ENCODE results near the gene NACC2. TPM values are rescaled to one million over a fixed set of nuclear protein-coding genes. Genes with fewer than 3 reads are reported as not detected.

NACC2 gene
- total and polyA plus RNA-seq, 2 of the 8 experiments (the other 6 are each of a cell fraction or from before 2014, with no cell fraction given): 8.3 to 14.0 TPM

GRCh38 chr9:136024696-136025316, 70.3 kb downstream of the NACC2 start:
- no peak overlapping the region for H2AFZ ChIP-seq (ENCODE audit: low read length)
- no peak overlapping the region for H4K5ac ChIP-seq (ENCODE audit: insufficient read length, low read depth, low read length)
- H3K4me1 ChIP-seq (replicated peaks in 1 of 4; ENCODE audit: control insufficient read depth in 3 of 4, insufficient read depth in 4 of 4, low read length in 3 of 4): peaks cover 4 to 18% (median 13%) of the 10 kb centered on the region in 4 experiments; a peak in 6 of 7 replicates
- H3K27me3 ChIP-seq (replicated peaks in 1 of 4; ENCODE audit: control insufficient read depth in 3 of 4, extremely low read depth in 1 of 4, insufficient read depth in 3 of 4, low read length in 3 of 4): no peaks in the 10 kb centered on the region; a peak in 1 of 7 replicates
- H3K9me3 ChIP-seq (ENCODE audit: insufficient read depth in 2 of 2, low read depth in 1 of 2, low read length in 1 of 2): peaks cover 2 to 12% of the 10 kb centered on the region in 2 experiments; a peak in 1 of 4 replicates
- H2BK12ac ChIP-seq (ENCODE audit: low read depth, low read length): no peak overlapping the region
- H3K4ac ChIP-seq (replicated peaks; ENCODE audit: insufficient read length, low read depth, low read length): no peak overlapping the region
- H2AK5ac ChIP-seq (ENCODE audit: low read depth, low read length): no peak overlapping the region; the same call in 1 of the 2 replicates
- ChIA-PET POLR2A (ENCODE audit: partially characterized antibody) (interaction anchor here (0.6 to 0.9 kb wide), 2 partner anchors 9 to 27 kb away, joined by 3 read pairs; no protein-coding TSS in a partner anchor), CTCF (ENCODE audit: partially characterized antibody) (no interaction called here)
- no peak overlapping the region for H2BK5ac ChIP-seq (ENCODE audit: low read depth, low read length)
- H3K4me3 ChIP-seq (ENCODE audit: extremely low read depth in 1 of 4, insufficient read depth in 2 of 4, low read depth in 3 of 4, low read length in 4 of 4): no peak overlapping the region
- peaks cover 0 to 3% (median 0%) of the 10 kb centered on the region in 4 experiments; a peak in 2 of 8 replicates for H3K36me3 ChIP-seq (ENCODE audit: control insufficient read depth in 2 of 4, insufficient read depth in 4 of 4, low read length in 3 of 4)
- FAIRE-seq (no peak), DNase-seq (ENCODE audit: low read depth in 1 of 2, low spot score in 2 of 2) (no peak)
- H2BK120ac ChIP-seq (replicated peaks; ENCODE audit: low read depth, low read length): no peak overlapping the region
- H2BK15ac ChIP-seq (ENCODE audit: low read length): no peak overlapping the region
- H3K79me1 ChIP-seq (ENCODE audit: low read depth, low read length): peaks cover 14% of the 10 kb centered on the region
- H3K27ac ChIP-seq (ENCODE audit: low read depth, low read length): no peak overlapping the region
- no peak overlapping the region for H3K9ac ChIP-seq (replicated peaks in 1 of 4; ENCODE audit: extremely low read depth in 1 of 4, low read depth in 3 of 4, low read length in 3 of 4)
- H4K91ac ChIP-seq (replicated peaks; ENCODE audit: insufficient read length, low read length): no peak overlapping the region
- peaks cover 0 to 4% of the 10 kb centered on the region in 2 experiments; a peak in 3 of 4 replicates for H3K79me2 ChIP-seq (ENCODE audit: control insufficient read depth in 1 of 2, insufficient read depth in 2 of 2, low read length in 2 of 2)
- H4K8ac ChIP-seq (ENCODE audit: extremely low read depth, insufficient read depth, low read length): no peak overlapping the region
- no peak overlapping the region for H3K18ac ChIP-seq (ENCODE audit: extremely low read depth, low read length)
- no peak overlapping the region for H2BK20ac ChIP-seq (ENCODE audit: low read length)
- H3K23me2 ChIP-seq (ENCODE audit: low read depth, low read length): peaks cover 5% of the 10 kb centered on the region; the same call in 1 of the 2 replicates
- H3K56ac ChIP-seq (replicated peaks; ENCODE audit: insufficient read length, low read depth, low read length): no peak overlapping the region
- no peak overlapping the region for H3K14ac ChIP-seq (ENCODE audit: insufficient read length)
- peaks cover 0 to 6% of the 10 kb centered on the region in 2 experiments for H4K20me1 ChIP-seq (replicated peaks in 1 of 2; ENCODE audit: control insufficient read depth in 1 of 2, insufficient read depth in 2 of 2, low read length in 2 of 2)
- no peak overlapping the region for H3K4me2 ChIP-seq (ENCODE audit: insufficient read depth in 1 of 2, low read depth in 2 of 2, low read length in 2 of 2)
- H3K23ac ChIP-seq (ENCODE audit: insufficient read length): no peak overlapping the region
- 92% methylated on average over 16 of the region's 16 CpGs; no CpG with 5 or more reads in 1 of the 2 experiments for WGBS, 2 experiments (ENCODE audit: extremely low coverage in 1 of 2, insufficient coverage in 1 of 2, insufficient read length in 1 of 2, insufficient replicate concordance in 2 of 2, low coverage in 1 of 2, low lambda C conversion rate in 2 of 2, missing lambda C conversion rate in 1 of 2)
- TF ChIP-seq TAF7 (optimal IDR thresholded peaks at IDR 0.05; ENCODE audit: borderline replicate concordance, low read depth, low read length): no peak
